Thyroid gland (tissue), 4 donors: ENCODE measurements around the gene STUM. TPM values are rescaled to one million over a fixed set of nuclear protein-coding genes. Genes with fewer than 3 reads are reported as not detected.
"Not testable (repeated sequence)": the region's sequence is repeated elsewhere in the genome, so short reads cannot be mapped to it uniquely, and the experiment has no call there.

ENCODE experiments used
- DNase-seq, 2 donors: peaks; one replicate each; pipeline ENCODE4 v3.0.0-alpha.2; 2019
- H3K27ac ChIP-seq, 3 donors: fragments of 200-600 bp; sonication (generic); 1 replicate in 2 of 3; 2 replicates in 1 of 3; pipeline ENCODE4 v1.5.1; 2016 to 2019; ENCODE audit warnings: mild to moderate bottlenecking in 1 of 3, moderate library complexity in 1 of 3
- H3K27me3 ChIP-seq: fragments of 200-600 bp; sonication (generic); one replicate; pipeline ENCODE4 v1.5.1; 2019
- H3K36me3 ChIP-seq, 2 donors: fragments of 200-600 bp; sonication (generic); one replicate each; pipeline ENCODE4 v1.5.1; 2016 to 2019
- H3K4me1 ChIP-seq, 2 donors: fragments of 200-600 bp; sonication (generic); one replicate each; pipeline ENCODE4 v1.5.1; 2017 to 2019
- H3K4me3 ChIP-seq, 3 donors: fragments of 200-600 bp; sonication (generic); replicated peaks in 1 of 3; 1 replicate in 2 of 3; 2 replicates in 1 of 3; pipeline ENCODE4 v1.5.1; 2016; ENCODE audit warnings: mild to moderate bottlenecking in 1 of 3
- H3K9me3 ChIP-seq: fragments of 200-600 bp; sonication (generic); one replicate; pipeline ENCODE4 v1.5.1; 2017
- CTCF ChIP-seq, 6 experiments: fragments of 200-600 bp in 3 of 6; fragments of 450-650 bp in 3 of 6; sonication (generic) in 3 of 6; IDR thresholded peaks; one replicate each; pipeline ENCODE4 v1.5.1; 2016 to 2019; ENCODE audit warnings: antibody characterized with exemption in 6 of 6, mild to moderate bottlenecking in 2 of 6, inconsistent platforms in 1 of 6, moderate library complexity in 1 of 6
- POLR2A ChIP-seq, 2 donors: fragments of 450-650 bp; IDR thresholded peaks; one replicate each; pipeline ENCODE4 v1.6.1; 2017; ENCODE audit warnings: antibody characterized with exemption in 2 of 2, mild to moderate bottlenecking in 2 of 2, moderate library complexity in 1 of 2
- WGBS, 2 donors: methylation state at CpG; one replicate each; pipeline ENCODE4 v1.1.5; 2017; 5-methylcytosine and 5-hydroxymethylcytosine counted together
- intact Hi-C: fragments of 100-400 bp; cut with DNase I; formaldehyde crosslinking; loops from one replicate; pipeline ENCODE4 v1.15.1; 2023
- total RNA-seq, 4 donors: library from RNA; depleted of rRNA; stranded (reverse); fragments of >200 nt; gene quantifications; one replicate each; pipeline ENCODE4 v1.2.3, GENCODE V29; 2016

The STUM gene
- total RNA-seq, 4 donors from 2014 or later, result 0.22 to 1.1 (median 0.48) TPM

- no peak for TF ChIP-seq CTCF (IDR thresholded peaks at IDR 0.05)
- no peak for TF ChIP-seq POLR2A (IDR thresholded peaks at IDR 0.05)
- no peaks in the 10 kb centered on the region for H3K9me3 ChIP-seq
- H3K4me1 ChIP-seq, result no peaks in the 10 kb centered on the region
- DNase-seq, result no peak
- 81 to 85% methylated on average over 1 of the region's 1 CpG for WGBS, 2 donors
- no peaks in the 10 kb centered on the region for H3K27me3 ChIP-seq
- H3K4me3 ChIP-seq, result no peak overlapping the region
- H3K36me3 ChIP-seq, result no peaks in the 10 kb centered on the region
- no peak overlapping the region for H3K27ac ChIP-seq
- intact Hi-C loops, result no loop called here
These were observed 68.1 kb downstream of the STUM start for GRCh38 chr1:226616636-226617035.

- Histone ChIP-seq H3K27ac (no peak overlapping the region), H3K4me1 (no peaks in the 10 kb centered on the region), H3K4me3 (no peak overlapping the region), H3K27me3 (no peaks in the 10 kb centered on the region), H3K36me3 (no peaks in the 10 kb centered on the region), H3K9me3 (no peaks in the 10 kb centered on the region)
- DNase-seq, result no peak
- 89 to 90% methylated on average over 6 to 7 of the region's 8 CpGs for WGBS, 2 donors
- TF ChIP-seq CTCF (IDR thresholded peaks at IDR 0.05) (no peak), POLR2A (IDR thresholded peaks at IDR 0.05) (no peak)
- intact Hi-C loops, result no loop called here
These were observed 68.5 kb downstream of the STUM start for GRCh38 chr1:226617109-226617508.

- H3K27me3 ChIP-seq, H3K36me3 ChIP-seq, DNase-seq, H3K4me3 ChIP-seq, intact Hi-C loops, H3K4me1 ChIP-seq, H3K27ac ChIP-seq, H3K9me3 ChIP-seq: not testable (repeated sequence)
- 88 to 91% methylated on average over 1 of the region's 1 CpG for WGBS, 2 donors
These were observed 69.2 kb downstream of the STUM start for GRCh38 chr1:226617719-226618118.

GRCh38 chr1:226618380-226618779 lies 69.8 kb downstream of the STUM start:
- no peak overlapping the region for H3K27ac ChIP-seq
- DNase-seq, result no peak
- no peak for TF ChIP-seq POLR2A (IDR thresholded peaks at IDR 0.05)
- no peak for TF ChIP-seq CTCF (IDR thresholded peaks at IDR 0.05)
- intact Hi-C loops, result no loop called here
- no peak overlapping the region for H3K4me3 ChIP-seq
- no peaks in the 10 kb centered on the region for H3K27me3 ChIP-seq
- no peaks in the 10 kb centered on the region for H3K9me3 ChIP-seq
- 66 to 85% methylated on average over 4 to 5 of the region's 5 CpGs for WGBS, 2 donors
- H3K36me3 ChIP-seq, result no peaks in the 10 kb centered on the region
- no peaks in the 10 kb centered on the region for H3K4me1 ChIP-seq

- no peak for TF ChIP-seq POLR2A (IDR thresholded peaks at IDR 0.05)
- no peak for TF ChIP-seq CTCF (IDR thresholded peaks at IDR 0.05)
- Histone ChIP-seq H3K4me1 (no peaks in the 10 kb centered on the region), H3K27me3 (no peaks in the 10 kb centered on the region), H3K36me3 (no peaks in the 10 kb centered on the region), H3K4me3 (no peak overlapping the region), H3K9me3 (no peaks in the 10 kb centered on the region), H3K27ac (no peak overlapping the region)
- intact Hi-C loops, result no loop called here
- 90 to 98% methylated on average over 2 to 6 of the region's 7 CpGs for WGBS, 2 donors
- no peak for DNase-seq
These were observed 70.5 kb downstream of the STUM start for GRCh38 chr1:226619031-226619430.

- no peak for TF ChIP-seq CTCF (IDR thresholded peaks at IDR 0.05)
- intact Hi-C loops, result no loop called here
- no peak for DNase-seq
These were observed 73.4 kb downstream of the STUM start for GRCh38 chr1:226622012-226622411.

More at GRCh38 chr1:226622012-226622411, 73.4 kb downstream of the STUM start:
- Histone ChIP-seq H3K4me1 (peaks cover 0 to 8% of the 10 kb centered on the region in 2 donors), H3K27ac (no peak overlapping the region), H3K27me3 (no peaks in the 10 kb centered on the region), H3K36me3 (no peaks in the 10 kb centered on the region), H3K9me3 (no peaks in the 10 kb centered on the region), H3K4me3 (no peak overlapping the region)
